NCI-H748 treated with DMSO at 0.1 percent for 48 hours (cell line): ENCODE results near the gene TEKT3.

Source experiments
- DNase-seq: peaks from one replicate; lab custom pipeline; 2025; lab: John Stamatoyannopoulos, UW

Gene TEKT3

DNA sequence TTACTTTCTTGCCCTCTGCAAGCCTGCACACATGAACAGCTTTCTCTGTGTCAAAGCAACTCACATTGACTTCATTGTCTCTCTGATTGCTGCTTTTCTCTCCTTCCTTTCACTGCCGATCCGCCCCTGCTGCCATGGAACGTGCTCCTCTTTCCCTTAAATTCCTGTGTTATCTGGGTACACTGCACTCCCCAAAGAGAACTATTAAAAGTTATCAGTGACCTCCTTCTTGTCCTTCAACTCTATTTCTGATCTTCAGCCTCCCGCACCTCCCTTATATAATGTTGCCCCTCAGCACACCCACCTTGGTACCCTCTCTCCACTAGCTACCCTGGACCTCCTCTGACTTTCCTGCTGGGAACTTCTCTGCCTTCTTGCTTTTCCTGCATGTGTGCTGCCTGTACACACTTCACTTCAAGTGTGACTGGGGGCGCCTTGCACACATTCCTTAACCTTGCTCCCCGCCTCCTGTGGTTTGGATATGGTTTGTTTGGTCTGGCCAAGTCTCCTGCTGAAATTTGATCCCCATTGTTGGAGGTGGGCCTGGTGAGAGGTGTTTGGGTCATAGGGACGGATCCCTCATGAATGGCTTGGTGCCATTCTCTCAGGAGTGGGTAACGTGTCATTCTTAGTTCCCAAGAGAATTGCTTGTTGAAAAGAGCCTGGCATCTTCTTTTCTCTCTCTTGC lies 49.6 kb downstream of the TEKT3 start:
- no peak for DNase-seq

DNA sequence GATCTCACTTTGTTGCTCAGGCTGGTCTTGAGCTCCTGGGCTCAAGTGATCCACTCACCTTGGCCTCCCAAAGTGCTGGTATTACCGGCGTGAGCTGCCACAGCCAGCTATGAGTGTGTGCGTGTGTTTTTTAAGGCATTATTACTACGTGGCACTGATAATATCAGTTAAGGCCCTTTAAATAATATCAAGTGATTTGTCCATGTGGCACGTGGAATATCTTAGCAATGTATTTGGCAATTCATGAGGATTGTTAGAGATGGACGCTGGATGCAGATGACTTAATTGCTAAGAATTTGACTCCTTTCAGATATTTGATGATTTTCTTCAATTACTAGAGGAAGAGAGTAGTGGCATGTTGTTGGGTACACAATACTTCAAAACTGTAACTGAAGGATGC lies 50.8 kb downstream of the TEKT3 start:
- DNase-seq, result no peak

DNA sequence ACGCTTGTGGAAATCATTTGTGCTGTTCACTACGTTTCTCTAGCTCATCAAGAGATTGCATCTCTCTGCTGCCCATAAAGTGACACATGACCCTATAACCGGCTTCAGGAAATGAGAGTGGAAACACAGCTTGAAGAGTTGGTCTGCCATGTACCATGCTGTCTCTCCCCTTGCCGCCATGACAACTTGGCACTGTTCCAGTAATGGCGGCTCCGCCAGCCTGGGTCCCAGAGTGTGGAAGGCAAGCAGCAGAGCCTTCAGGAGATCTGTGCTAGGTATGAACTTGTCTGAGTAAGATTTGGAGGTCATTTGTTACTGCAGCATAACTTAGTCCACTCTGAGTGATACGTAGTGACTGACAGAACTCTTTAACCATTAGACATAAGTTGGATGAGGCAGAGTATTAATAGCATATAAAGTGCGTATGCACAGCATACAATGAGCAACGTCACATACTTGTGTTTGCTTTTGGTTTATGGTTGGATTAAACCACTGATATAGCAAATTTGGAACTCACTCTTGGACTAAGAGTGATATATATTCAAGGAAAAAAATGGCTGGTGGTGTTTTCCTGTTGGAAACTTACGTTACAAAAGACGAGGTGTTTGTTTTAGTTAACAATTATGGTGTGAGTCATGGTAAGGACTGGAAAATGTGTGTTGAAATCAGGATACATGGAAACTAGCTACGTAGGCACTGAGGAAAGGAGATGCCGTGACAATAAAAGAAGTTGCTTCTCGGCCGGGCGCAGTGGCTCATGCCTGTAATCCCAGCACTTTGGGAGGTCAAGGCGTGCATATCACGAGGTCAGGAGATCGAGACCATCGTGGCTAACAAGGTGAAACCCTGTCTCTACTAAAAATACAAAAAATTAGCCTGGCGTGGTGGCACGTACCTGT lies 51.9 kb downstream of the TEKT3 start:
- DNase-seq, result no peak

DNA sequence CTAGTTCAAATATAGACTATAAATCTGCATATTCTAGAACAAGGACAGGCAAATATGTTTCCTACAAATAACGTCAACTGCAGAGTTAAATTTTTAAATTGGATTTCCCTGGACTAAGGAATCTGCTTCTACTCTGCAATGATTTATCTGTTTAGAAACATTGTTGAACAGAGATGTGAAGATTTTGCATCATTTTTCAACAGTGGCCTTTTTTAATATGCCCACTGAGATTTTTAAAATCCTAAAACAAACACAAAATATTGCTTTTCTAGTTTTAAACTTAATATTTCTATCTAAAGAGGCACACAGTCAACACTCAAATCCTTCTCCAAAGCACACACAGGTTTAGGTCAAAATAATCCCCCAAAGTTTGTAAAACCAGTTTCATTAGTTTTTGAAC lies 52.5 kb downstream of the TEKT3 start:
- DNase-seq, result no peak

DNA sequence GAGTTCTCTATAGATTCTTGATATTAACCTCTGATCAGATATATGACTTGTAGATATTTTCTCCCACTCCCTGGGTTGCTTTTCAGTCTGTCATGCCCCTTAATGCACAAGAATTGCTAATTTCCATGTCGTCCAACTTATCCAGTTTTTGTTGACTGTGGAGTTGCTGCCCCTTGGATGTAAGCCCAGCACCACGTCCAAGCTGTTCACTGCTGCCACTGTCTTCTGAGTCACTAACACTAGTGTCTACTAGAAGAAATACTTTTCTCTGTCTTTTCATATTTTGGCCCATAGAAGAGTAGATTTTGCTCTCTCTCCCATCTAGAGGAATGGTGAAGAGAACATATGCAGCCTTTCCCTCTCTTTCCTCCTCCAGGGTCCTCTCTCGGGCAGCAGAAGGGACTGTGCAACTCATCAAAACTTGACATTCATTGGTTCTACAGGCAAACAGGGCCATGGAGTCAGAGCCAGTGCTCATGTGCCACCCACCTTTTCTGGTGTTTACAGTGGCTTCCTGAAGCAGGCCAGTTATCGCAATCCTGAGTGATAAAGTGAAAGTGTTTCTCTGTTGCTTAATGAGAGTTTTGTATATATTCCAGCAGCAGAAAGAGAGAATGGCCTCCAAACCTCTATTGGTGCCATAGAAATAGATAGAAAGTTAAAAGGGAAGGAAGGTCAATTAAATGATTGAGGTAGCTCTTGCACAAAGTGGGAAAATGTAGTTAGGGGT lies 53.7 kb downstream of the TEKT3 start:
- DNase-seq, result no peak

DNA sequence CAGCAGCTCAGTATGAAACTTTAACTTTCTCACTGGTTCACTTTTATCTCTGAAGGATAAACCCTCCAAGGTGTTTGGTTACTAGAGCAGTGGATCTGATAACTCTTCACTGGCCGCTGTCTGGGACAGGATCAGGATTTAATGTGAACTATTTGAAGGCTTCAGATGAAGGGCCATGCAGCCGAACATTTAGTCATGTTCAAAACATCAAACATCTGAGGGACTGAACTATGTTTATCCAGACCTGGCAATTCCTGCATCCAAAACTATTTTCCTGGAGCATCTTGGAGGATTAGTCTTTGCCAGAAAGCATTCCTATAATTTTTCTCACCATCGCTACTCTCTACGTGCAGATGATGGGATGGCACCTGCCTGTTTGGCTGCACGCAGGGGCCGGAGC lies 55.9 kb downstream of the TEKT3 start:
- DNase-seq, result no peak

DNA sequence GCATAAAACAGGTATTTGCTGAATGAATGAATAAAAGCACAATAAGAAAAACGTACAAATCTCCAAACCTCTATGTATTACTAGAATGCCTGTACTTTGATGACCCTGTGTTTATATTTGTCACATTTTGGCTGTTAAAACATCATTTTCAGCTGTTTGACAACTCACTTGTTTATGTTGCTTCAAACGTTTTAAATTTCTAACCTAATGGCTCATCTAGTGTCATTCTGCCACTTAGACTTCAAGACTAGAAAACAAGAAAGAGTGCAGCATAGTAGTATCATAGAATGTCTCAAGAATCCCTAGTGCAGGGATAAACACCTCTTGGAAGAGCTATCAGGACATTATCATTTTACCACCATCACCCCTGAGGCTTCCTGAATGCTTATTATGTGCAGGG lies 56.9 kb downstream of the TEKT3 start:
- no peak for DNase-seq

DNA sequence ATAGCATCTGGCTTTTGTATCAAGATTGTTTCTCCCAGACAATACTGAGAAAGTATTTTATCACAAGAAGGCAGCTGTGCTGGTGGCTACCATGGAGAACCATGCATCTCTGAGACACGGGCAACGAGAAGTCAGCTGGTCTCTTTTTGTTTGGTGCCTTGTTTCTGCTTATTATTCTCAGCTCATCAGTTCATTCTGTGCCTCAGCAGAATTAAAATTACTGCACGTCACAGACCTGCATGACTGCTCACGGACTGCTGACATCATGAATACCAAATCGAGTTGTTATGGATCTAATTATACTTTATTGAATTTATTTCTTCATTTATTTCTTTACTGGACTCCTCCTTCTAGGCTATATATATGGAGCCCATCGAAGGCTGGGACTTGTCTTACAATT lies 57.3 kb downstream of the TEKT3 start:
- no peak for DNase-seq

DNA sequence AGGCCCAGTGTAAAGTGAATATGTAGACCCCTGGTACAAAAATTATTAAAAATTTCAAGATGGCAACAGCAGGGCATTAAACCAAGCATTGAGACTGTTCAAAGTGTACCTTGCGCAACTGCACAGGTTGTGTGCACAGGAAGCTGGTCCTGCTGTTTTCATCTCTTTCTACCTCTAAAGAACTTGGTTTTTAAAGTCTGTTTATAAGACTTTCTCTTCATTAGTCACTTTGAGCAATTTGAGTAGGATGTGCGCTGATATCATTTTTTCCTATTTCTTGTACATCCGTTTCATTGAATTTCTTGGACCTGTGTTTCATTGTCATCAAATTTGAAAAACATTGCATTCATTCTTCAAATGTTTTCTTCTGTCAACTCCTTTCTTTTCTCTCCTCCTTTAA lies 59.5 kb downstream of the TEKT3 start:
- DNase-seq, result no peak

DNA sequence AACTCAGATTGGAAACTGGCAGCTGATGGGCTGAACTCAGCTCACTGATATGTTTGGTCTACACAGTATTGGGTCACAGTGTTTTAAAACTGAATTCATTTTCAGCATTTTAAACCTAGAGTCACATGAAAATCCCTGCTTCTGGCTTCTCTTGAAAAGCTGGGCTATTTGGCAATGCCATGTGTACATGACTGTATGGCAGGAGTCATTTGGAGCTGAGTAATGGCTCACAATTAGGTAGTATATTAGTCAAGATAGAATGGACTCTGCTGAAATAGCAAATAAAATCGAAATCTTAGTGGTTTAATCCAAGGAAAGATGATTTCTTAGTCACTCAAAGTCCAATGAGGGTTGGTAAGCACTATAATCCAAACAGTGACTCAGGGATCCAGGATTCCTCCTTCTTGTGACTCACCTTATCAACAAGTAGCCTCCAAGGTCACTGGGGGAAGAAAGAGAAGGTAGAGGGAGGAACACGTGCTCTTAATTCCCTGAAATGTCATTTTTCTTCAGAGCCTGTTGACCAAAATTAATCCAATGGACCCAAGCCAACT lies 62.4 kb downstream of the TEKT3 start:
- DNase-seq, result no peak

DNA sequence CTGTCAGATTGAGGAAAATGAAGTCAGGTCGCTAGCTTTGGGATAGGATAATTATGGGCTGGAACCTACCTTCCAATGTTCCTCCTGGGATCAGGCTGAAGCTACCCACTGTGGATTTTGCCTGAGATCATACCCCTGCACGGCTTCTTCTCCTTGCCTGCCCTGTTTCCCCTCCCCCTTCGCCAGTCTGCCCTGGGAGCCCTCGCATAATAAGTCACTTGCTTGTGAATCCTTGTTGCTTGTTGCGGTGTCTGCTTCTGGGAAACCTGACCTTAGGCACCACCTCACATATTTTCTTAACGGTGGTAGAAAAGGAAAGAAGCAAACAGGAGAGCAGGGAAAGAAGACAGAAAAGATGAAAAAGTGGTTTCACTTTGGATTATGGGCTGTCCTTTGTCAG lies 63.0 kb downstream of the TEKT3 start:
- no peak for DNase-seq

DNA sequence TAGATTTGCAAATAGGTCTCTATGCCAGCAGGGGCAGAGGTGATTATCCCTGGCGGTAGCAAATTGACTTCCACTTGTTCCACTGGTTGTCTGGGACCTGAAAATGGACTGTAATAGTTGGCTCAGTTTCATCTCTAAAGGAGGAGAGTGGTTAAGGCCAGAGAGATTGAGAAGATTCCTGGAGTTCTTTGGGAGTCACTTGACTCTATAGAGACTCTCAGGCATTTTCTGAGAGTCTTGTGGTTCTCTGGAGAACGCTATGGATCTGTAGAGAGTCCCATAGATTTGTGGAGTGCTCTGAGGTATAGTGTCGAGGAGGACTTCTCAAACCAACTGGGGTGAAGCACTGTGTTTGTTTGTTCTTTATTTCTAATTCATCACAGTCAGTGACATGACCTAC lies 67.4 kb downstream of the TEKT3 start:
- no peak for DNase-seq

DNA sequence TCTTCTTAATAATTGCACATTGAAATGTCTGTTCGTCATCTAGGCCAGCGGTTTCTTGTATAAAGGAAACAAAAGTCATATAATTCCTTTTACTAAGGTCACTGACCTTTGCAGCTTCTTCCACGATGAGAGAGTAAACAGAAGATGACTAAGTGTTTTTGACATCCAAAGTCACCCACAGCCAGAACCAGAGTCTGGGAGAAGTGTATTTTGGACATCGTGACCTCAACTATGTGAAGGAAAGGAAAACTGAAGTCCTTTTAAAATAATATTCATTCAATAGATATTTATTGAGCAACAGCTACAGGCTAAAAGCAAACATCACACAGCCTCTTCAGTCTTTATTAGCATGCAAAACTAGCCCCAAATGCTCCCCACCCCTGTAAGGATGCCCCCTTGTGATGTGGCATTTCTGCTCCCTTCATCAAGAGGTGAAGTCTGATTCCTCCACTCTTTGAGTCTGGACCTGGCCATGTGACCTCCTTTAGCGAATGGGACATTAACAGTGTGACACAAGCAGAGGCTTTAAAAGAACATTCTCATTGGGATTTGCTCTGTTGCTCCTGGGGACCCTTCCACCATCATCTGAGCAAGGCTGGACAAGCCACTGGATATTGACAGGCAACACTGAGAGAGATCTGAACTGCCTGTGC lies 68.1 kb downstream of the TEKT3 start:
- DNase-seq, result no peak

DNA sequence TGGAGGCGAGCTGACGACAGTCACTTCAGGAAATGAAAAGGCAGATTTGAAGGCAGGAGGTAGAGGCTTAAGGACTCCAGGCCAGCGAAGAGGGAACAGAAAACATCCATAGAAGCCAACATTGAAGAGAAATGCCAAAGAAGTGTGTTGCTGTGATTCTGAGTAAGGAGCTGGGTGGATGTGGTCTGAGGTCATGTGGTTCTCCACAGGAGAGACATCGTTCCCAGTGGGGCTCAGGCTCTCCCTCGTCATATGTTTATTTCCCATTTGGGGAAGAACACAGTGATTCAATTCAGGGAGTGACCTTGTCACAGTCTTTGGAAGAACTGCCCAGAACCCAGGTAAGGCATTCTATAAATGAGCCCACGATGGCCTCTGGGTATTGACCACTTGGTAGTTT lies 69.7 kb downstream of the TEKT3 start:
- DNase-seq, result no peak

DNA sequence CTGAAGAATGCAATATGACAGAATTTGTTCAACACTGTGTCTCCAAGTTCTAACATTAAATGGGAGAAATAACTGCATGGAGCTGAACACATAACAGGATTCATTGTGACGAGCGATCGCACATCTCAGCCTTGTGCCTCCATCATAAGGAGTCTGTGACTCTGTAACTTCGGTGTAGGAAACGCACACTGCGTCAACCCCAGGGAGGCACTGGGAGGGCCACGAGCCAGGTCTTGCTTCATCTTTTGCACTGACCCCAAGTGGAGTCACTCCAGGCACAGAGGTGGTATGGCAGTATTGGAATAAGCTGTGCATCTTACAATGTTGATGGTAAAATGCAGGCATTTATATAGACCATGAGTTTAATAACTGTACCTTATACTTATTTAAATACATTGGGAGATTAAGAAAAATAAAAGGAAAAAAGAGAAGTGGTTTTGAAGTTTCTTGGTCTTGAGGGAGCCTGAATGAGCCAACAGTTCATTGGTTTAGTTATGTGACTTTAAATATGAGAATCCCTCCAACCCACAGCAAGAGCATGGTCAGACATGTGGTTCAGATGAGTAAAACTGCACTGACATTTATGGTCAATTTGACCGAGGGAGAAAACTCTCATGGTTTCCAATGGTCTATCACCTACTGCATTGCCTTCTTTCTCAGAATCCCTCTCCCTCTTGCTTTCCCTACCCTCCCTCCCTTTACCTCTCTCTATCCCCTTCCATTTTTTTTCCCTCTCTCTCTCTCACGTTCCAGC lies 70.6 kb downstream of the TEKT3 start:
- no peak for DNase-seq

DNA sequence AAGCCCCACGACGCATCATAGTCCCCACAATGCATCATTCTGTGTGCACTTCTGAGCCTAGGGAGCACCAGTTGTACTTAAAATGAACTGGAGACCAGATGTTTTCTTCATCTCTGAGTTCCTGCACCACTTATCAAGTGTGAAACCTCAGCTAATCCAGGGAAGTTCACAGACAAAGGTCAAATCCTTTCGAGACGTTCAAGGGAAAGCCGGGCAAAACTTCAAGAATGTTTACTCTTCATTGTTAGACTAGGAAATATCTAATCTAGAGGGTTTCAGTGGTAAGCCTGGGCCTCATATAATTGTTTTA lies 71.7 kb downstream of the TEKT3 start:
- DNase-seq, result no peak

DNA sequence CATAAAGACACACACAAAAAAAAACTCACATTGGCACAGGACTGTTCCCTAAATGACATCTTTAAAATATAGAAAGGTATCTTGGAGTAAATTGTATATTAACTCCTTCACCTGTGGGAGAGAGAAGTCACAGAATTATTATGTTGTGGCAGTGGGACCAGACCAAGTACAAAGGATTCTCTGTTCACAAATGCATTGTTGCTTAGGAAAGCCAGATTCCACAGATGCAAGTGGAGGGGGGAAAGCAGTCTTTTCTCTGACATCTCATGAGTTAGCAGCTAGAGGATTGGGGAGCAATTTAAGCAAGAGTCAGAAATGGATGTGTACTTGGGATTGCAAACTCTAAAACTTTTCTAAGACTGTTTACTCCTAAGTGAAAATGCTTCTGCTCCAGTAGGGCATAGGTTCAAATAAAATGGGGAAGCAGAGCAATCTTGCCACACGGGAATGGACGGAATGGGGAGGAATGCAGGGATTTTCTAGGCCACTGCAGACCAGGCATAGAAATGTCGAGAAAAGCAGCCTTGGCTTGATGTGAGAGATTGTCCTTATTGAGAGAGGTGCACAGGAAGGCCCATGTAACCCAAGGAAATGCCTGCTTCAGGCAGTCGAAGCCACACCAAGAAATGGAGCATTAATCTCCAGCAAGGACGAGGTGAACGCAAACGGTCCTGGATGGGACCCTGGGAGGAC lies 72.2 kb downstream of the TEKT3 start:
- no peak for DNase-seq

DNA sequence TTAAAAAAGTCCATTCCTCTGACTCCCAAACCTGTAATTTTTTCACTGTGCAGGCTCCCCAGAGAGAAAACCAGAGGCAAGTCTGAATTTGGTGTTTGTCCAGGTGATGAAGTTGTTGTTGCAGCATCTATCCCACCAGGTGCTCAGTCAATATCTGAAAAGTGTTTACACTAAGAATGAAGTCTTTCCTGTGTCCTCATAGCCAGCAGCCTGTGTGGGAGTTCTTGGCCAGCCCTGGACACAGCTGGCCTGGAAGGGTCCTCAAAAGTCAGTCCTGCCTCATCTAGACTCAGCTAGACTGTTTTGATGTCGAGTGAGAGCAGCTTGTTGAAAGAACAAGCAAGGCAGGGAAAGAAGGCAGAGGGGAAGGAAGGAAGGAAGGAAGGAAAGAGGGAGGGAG lies 72.9 kb downstream of the TEKT3 start:
- no peak for DNase-seq

DNA sequence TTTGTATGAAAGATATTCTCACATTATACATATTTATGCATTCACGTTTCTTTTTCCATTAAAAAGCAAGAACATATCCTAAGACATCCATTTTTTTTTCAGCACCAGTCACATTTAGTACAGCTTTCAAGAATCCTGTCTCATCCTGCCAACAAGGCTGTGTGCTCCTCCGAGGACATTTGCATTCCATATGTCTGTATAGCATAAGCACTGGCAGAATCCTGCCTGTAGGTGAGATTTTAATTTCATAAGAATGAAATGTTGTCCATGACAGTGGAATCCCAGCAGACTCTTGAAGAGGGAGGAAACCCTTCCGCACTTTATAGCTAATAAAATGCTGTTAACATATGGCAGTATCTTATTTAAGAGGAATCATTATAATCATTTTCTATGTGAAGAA lies 73.4 kb downstream of the TEKT3 start:
- no peak for DNase-seq

DNA sequence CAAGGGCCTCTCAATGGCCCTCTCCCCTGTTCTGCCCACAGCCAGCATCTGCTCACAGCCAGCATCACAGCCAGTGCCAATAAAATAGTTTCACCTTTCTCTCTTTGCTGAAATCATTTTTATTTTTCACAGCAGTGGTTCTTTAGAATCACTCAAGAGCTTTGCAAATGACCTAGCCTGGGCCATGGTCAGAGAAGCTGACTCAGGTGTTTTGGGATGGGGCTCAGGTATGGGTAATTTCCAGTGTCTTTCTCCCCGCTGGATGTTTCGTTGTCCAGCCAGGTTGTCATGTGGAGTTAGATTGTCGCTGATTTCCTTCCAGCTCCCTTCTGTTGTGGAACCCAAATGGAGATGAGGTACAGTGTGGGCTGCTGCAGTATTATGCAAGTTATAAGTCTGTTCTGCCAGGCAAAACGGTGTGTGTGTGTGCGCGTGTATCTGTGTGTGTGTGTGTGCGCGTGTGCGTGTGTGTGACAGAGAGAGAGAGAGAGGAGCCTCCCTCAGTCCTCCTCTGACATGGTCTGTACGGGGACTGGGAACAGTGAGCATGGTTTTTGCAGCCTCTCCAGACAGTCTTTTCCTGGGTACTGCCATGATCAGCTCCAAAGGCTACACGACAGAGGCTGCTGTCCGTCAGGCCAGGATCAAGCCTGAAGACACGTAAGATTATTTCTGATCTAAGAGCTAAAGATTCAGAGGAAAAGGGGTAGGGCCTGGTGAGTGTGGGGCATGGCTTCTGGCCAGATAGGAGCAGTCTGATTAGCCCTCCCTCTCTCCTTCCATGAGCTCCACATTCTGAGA lies 74.9 kb downstream of the TEKT3 start:
- DNase-seq, result no peak
